ENCODE results near the gene FGF12.

FGF12 gene

GRCh38 chr3:192645437-192645836 is 81.9 kb downstream of the FGF12 start:
- Histone ChIP-seq H3K27ac (ENCODE audit: low read length) (no peak overlapping the region), H2AFZ (ENCODE audit: low read depth, low read length) (no peak overlapping the region), H4K20me1 (ENCODE audit: insufficient read depth, low read length) (no peaks in the 10 kb centered on the region), H3K4me3 (ENCODE audit: low read length) (no peak overlapping the region), H3K79me2 (ENCODE audit: low read length) (no peaks in the 10 kb centered on the region), H3K27me3 (ENCODE audit: low read depth, low read length) (no peaks in the 10 kb centered on the region), H3K9ac (ENCODE audit: low read length) (no peak overlapping the region), H3K9me3 (ENCODE audit: insufficient read depth, low read length) (no peaks in the 10 kb centered on the region), H3K4me2 (ENCODE audit: low read length) (no peak overlapping the region), H3K4me1 (ENCODE audit: low read length) (no peaks in the 10 kb centered on the region), H3K36me3 (replicated peaks; ENCODE audit: low read depth, low read length) (no peaks in the 10 kb centered on the region)
- TF ChIP-seq CTCF (IDR thresholded peaks at IDR 0.05; ENCODE audit: low read depth, low read length) (no peak), EZH2phosphoT487 (IDR thresholded peaks at IDR 0.05; ENCODE audit: low read depth) (no peak)

GRCh38 chr3:192642651-192643050 is 84.7 kb downstream of the FGF12 start:
- H3K4me2 ChIP-seq (ENCODE audit: low read length): no peak overlapping the region
- no peak overlapping the region for H2AFZ ChIP-seq (ENCODE audit: low read depth, low read length)
- TF ChIP-seq EZH2phosphoT487 (IDR thresholded peaks at IDR 0.05; ENCODE audit: low read depth) (no peak), CTCF (IDR thresholded peaks at IDR 0.05; ENCODE audit: low read depth, low read length) (no peak)
- no peaks in the 10 kb centered on the region for H3K27me3 ChIP-seq (ENCODE audit: low read depth, low read length)
- no peaks in the 10 kb centered on the region for H3K4me1 ChIP-seq (ENCODE audit: low read length)
- H3K4me3 ChIP-seq (ENCODE audit: low read length): no peak overlapping the region
- no peaks in the 10 kb centered on the region for H3K9me3 ChIP-seq (ENCODE audit: insufficient read depth, low read length)
- H3K36me3 ChIP-seq (replicated peaks; ENCODE audit: low read depth, low read length): no peaks in the 10 kb centered on the region
- H3K9ac ChIP-seq (ENCODE audit: low read length): no peak overlapping the region
- H4K20me1 ChIP-seq (ENCODE audit: insufficient read depth, low read length): no peaks in the 10 kb centered on the region
- H3K79me2 ChIP-seq (ENCODE audit: low read length): no peaks in the 10 kb centered on the region
- H3K27ac ChIP-seq (ENCODE audit: low read length): no peak overlapping the region

GRCh38 chr3:192641919-192642318 is 85.4 kb downstream of the FGF12 start:
- Histone ChIP-seq H3K9me3 (ENCODE audit: insufficient read depth, low read length) (no peaks in the 10 kb centered on the region), H2AFZ (ENCODE audit: low read depth, low read length) (no peak overlapping the region), H4K20me1 (ENCODE audit: insufficient read depth, low read length) (no peaks in the 10 kb centered on the region), H3K36me3 (replicated peaks; ENCODE audit: low read depth, low read length) (no peaks in the 10 kb centered on the region), H3K9ac (ENCODE audit: low read length) (no peak overlapping the region), H3K27ac (ENCODE audit: low read length) (no peak overlapping the region), H3K4me2 (ENCODE audit: low read length) (no peak overlapping the region), H3K4me3 (ENCODE audit: low read length) (no peak overlapping the region), H3K27me3 (ENCODE audit: low read depth, low read length) (no peaks in the 10 kb centered on the region), H3K4me1 (ENCODE audit: low read length) (no peaks in the 10 kb centered on the region), H3K79me2 (ENCODE audit: low read length) (no peaks in the 10 kb centered on the region)
- no peak for TF ChIP-seq CTCF (IDR thresholded peaks at IDR 0.05; ENCODE audit: low read depth, low read length)
- no peak for TF ChIP-seq EZH2phosphoT487 (IDR thresholded peaks at IDR 0.05; ENCODE audit: low read depth)

GRCh38 chr3:192639987-192640386 is 87.4 kb downstream of the FGF12 start:
- H4K20me1 ChIP-seq (ENCODE audit: insufficient read depth, low read length): no peaks in the 10 kb centered on the region

More at GRCh38 chr3:192639987-192640386, 87.4 kb downstream of the FGF12 start:
- Histone ChIP-seq H3K36me3 (replicated peaks; ENCODE audit: low read depth, low read length) (no peaks in the 10 kb centered on the region), H3K4me1 (ENCODE audit: low read length) (no peaks in the 10 kb centered on the region), H3K9ac (ENCODE audit: low read length) (no peak overlapping the region), H2AFZ (ENCODE audit: low read depth, low read length) (no peak overlapping the region), H3K27me3 (ENCODE audit: low read depth, low read length) (no peaks in the 10 kb centered on the region), H3K4me3 (ENCODE audit: low read length) (no peak overlapping the region), H3K9me3 (ENCODE audit: insufficient read depth, low read length) (no peaks in the 10 kb centered on the region), H3K79me2 (ENCODE audit: low read length) (no peaks in the 10 kb centered on the region), H3K4me2 (ENCODE audit: low read length) (no peak overlapping the region), H3K27ac (ENCODE audit: low read length) (no peak overlapping the region)
- TF ChIP-seq CTCF (IDR thresholded peaks at IDR 0.05; ENCODE audit: low read depth, low read length) (no peak), EZH2phosphoT487 (IDR thresholded peaks at IDR 0.05; ENCODE audit: low read depth) (no peak)

All from OCI-LY3 (cell line).